ENCODE measurements around the gene GARNL3.

DNA sequence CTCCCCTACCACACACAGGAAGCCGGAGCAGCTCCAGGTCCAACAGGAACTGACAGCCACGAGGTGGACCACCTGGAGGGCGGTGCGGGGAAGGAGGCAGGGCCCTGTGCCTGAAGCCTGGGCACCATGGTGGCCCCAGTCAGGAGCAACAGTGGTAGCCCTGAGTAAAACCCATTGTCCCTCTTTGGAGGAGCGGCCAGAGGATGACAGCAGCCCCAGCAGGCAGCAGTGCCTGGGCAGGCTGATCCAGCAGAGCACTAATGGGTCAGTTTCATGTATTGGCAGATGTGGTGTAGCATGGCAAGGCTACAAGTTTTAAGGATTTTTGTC lies 47.7 kb upstream of the GARNL3 start:
- TF ChIP-seq POLR2A (IDR thresholded peaks at IDR 0.05): no peak
- TF ChIP-seq, protein P1, sequence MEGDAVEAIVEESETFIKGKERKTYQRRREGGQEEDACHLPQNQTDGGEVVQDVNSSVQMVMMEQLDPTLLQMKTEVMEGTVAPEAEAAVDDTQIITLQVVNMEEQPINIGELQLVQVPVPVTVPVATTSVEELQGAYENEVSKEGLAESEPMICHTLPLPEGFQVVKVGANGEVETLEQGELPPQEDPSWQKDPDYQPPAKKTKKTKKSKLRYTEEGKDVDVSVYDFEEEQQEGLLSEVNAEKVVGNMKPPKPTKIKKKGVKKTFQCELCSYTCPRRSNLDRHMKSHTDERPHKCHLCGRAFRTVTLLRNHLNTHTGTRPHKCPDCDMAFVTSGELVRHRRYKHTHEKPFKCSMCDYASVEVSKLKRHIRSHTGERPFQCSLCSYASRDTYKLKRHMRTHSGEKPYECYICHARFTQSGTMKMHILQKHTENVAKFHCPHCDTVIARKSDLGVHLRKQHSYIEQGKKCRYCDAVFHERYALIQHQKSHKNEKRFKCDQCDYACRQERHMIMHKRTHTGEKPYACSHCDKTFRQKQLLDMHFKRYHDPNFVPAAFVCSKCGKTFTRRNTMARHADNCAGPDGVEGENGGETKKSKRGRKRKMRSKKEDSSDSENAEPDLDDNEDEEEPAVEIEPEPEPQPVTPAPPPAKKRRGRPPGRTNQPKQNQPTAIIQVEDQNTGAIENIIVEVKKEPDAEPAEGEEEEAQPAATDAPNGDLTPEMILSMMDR (IDR thresholded peaks at IDR 0.05): no peak

Data from breast epithelium (tissue), 3 donors.